HG03097 (cell line): ENCODE measurements around the gene UGT1A7.
"Not testable (repeated sequence)": the region's sequence is repeated elsewhere in the genome, so short reads cannot be mapped to it uniquely, and the experiment has no call there.

Experiments used
- ATAC-seq: cut with Tn5 transposase; IDR thresholded peaks from one replicate; pipeline ENCODE4 v1.9.1; 2021; ENCODE audit not compliant: unreplicated experiment, low FRiP score

The UGT1A7 gene

GRCh38 chr2:233679196-233679595 is 2.5 kb upstream of the UGT1A7 start:
- ATAC-seq, result no peak

GRCh38 chr2:233680361-233681045 is 1.2 kb upstream of the UGT1A7 start:
- ATAC-seq, result no peak

GRCh38 chr2:233684640-233685039 is 2.9 kb downstream of the UGT1A7 start:
- no peak for ATAC-seq

GRCh38 chr2:233686928-233687327 is 5.2 kb downstream of the UGT1A7 start:
- no peak for ATAC-seq

- ATAC-seq, result no peak
Measured at GRCh38 chr2:233688341-233688740, 6.6 kb downstream of the UGT1A7 start.

GRCh38 chr2:233689031-233689430 is 7.3 kb downstream of the UGT1A7 start:
- no peak for ATAC-seq

GRCh38 chr2:233689501-233689900 is 7.8 kb downstream of the UGT1A7 start:
- ATAC-seq, result no peak

- no peak for ATAC-seq
Measured at GRCh38 chr2:233690444-233690843, 8.7 kb downstream of the UGT1A7 start.

- no peak for ATAC-seq
Measured at GRCh38 chr2:233691443-233692433, 10.0 kb downstream of the UGT1A7 start.

GRCh38 chr2:233692648-233693047 is 10.9 kb downstream of the UGT1A7 start, which contains the start of gene UGT1A6:
TSS of gene UGT1A6 (plus strand) at chr2:233692890. CDS start at chr2:233693005, 115 bp downstream.
- no peak for ATAC-seq

GRCh38 chr2:233693963-233694362 is 12.3 kb downstream of the UGT1A7 start:
- no peak for ATAC-seq

- ATAC-seq, result no peak
Measured at GRCh38 chr2:233698740-233699139, 17.0 kb downstream of the UGT1A7 start.

- no peak for ATAC-seq
Measured at GRCh38 chr2:233699424-233700027, 17.8 kb downstream of the UGT1A7 start.

GRCh38 chr2:233700028-233700635 is 18.4 kb downstream of the UGT1A7 start:
- no peak for ATAC-seq

GRCh38 chr2:233700842-233701241 is 19.1 kb downstream of the UGT1A7 start:
- not testable (repeated sequence) for ATAC-seq

GRCh38 chr2:233702238-233702637 is 20.5 kb downstream of the UGT1A7 start:
- no peak for ATAC-seq

- no peak for ATAC-seq
Measured at GRCh38 chr2:233705911-233706506, 24.3 kb downstream of the UGT1A7 start.

- ATAC-seq, result no peak
Measured at GRCh38 chr2:233706720-233707119, 25.0 kb downstream of the UGT1A7 start.

- ATAC-seq, result no peak
Measured at GRCh38 chr2:233707940-233708644, 26.4 kb downstream of the UGT1A7 start.

- no peak for ATAC-seq
Measured at GRCh38 chr2:233708942-233709341, 27.2 kb downstream of the UGT1A7 start.
